H1 (cell line): ENCODE measurements around the gene VTN. TPM values are rescaled to one million over a fixed set of nuclear protein-coding genes. Genes with fewer than 3 reads are reported as not detected.
A peak's percentile ranks its signal among the peaks of the same experiment; 100 is the strongest.

Source experiments
- CTCF ChIA-PET: fragments of 300-600 bp; sonication (Branson Sonifier 250); formaldehyde crosslinking; loops from one replicate; lab custom pipeline; 2021; ENCODE audit not compliant: partially characterized antibody; lab: Charles Lee
- POLR2A ChIA-PET: fragments of 300-600 bp; sonication (Branson Sonifier 250); formaldehyde crosslinking; loops from one replicate; lab custom pipeline; 2021; ENCODE audit warnings: inconsistent platforms; ENCODE audit not compliant: partially characterized antibody; lab: Charles Lee
- DNase-seq, 2 experiments: peaks; one replicate each; pipeline versions ENCODE4 v3.0.0 to v3.0.0-alpha.2; 2010 to 2022; ENCODE audit warnings: low spot score in 2 of 2, low read depth in 1 of 2, mixed read lengths in 1 of 2
- FAIRE-seq: peaks from 2 replicates; lab custom pipeline; 2011; peaks lifted over from hg19 to GRCh38; lab: Jason Lieb, UNC
- H2AFZ ChIP-seq: 2 replicates; pipeline ENCODE4 v1.8.1; 2012; ENCODE audit warnings: low read length, inconsistent platforms
- H2AK5ac ChIP-seq: 2 replicates; pipeline ENCODE4 v1.6.1; 2013; ENCODE audit warnings: low read depth, low read length
- H2BK120ac ChIP-seq: replicated peaks from 2 replicates; pipeline ENCODE3; 2013; ENCODE audit warnings: low read depth, low read length, inconsistent platforms
- H2BK12ac ChIP-seq: 2 replicates; pipeline ENCODE4 v1.6.1; 2013; ENCODE audit warnings: low read depth, low read length
- H2BK15ac ChIP-seq: 2 replicates; pipeline ENCODE4 v1.6.1; 2013; ENCODE audit warnings: low read length
- H2BK20ac ChIP-seq: 2 replicates; pipeline ENCODE4 v1.6.1; 2013; ENCODE audit warnings: low read length
- H2BK5ac ChIP-seq: 2 replicates; pipeline ENCODE4 v1.6.1; 2013; ENCODE audit warnings: low read depth, low read length
- H3K14ac ChIP-seq: 2 replicates; pipeline ENCODE4 v1.6.1; 2013; ENCODE audit warnings: inconsistent platforms; ENCODE audit not compliant: insufficient read length
- H3K18ac ChIP-seq: 2 replicates; pipeline ENCODE4 v1.6.1; 2013; ENCODE audit warnings: low read length; ENCODE audit errors: extremely low read depth
- H3K23ac ChIP-seq: 2 replicates; pipeline ENCODE4 v1.6.1; 2013; ENCODE audit warnings: inconsistent platforms; ENCODE audit not compliant: insufficient read length
- H3K23me2 ChIP-seq: 2 replicates; pipeline ENCODE4 v1.6.1; 2013; ENCODE audit warnings: low read depth, low read length
- H3K27ac ChIP-seq: 2 replicates; pipeline ENCODE4 v1.6.1; 2011; ENCODE audit warnings: low read depth, low read length, inconsistent platforms
- H3K27me3 ChIP-seq, 4 experiments: replicated peaks in 1 of 4; 1 replicate in 1 of 4; 2 replicates in 3 of 4; pipeline versions ENCODE4 v1.6.1 to v1.8.1; 2011 to 2013; ENCODE audit warnings: low read length in 3 of 4, mild to moderate bottlenecking in 3 of 4, inconsistent platforms in 2 of 4, mixed read lengths in 2 of 4, moderate library complexity in 1 of 4; ENCODE audit not compliant: control insufficient read depth in 3 of 4, insufficient read depth in 3 of 4; ENCODE audit errors: extremely low read depth in 1 of 4
- H3K36me3 ChIP-seq, 4 experiments: 2 replicates each; pipeline versions ENCODE4 v1.6.1 to v1.8.1; 2011 to 2013; ENCODE audit warnings: mild to moderate bottlenecking in 4 of 4, low read length in 3 of 4, moderate library complexity in 2 of 4, control low read depth in 1 of 4, inconsistent platforms in 1 of 4; ENCODE audit not compliant: insufficient read depth in 4 of 4, control insufficient read depth in 2 of 4
- H3K4ac ChIP-seq: replicated peaks from 2 replicates; pipeline ENCODE3; 2013; ENCODE audit warnings: low read length, low read depth, mixed read lengths, inconsistent platforms; ENCODE audit not compliant: insufficient read length
- H3K4me1 ChIP-seq, 4 experiments: replicated peaks in 1 of 4; 1 replicate in 1 of 4; 2 replicates in 3 of 4; pipeline versions ENCODE4 v1.6.1 to v1.8.1; 2011 to 2013; ENCODE audit warnings: low read length in 3 of 4, inconsistent platforms in 2 of 4, mixed read lengths in 1 of 4; ENCODE audit not compliant: insufficient read depth in 4 of 4, control insufficient read depth in 3 of 4
- H3K4me2 ChIP-seq, 2 experiments: 2 replicates each; pipeline versions ENCODE4 v1.6.1 to v1.8.1; 2011 to 2013; ENCODE audit warnings: low read depth in 2 of 2, low read length in 2 of 2, control low read depth in 1 of 2, inconsistent platforms in 1 of 2, mild to moderate bottlenecking in 1 of 2; ENCODE audit not compliant: insufficient read depth in 1 of 2
- H3K4me3 ChIP-seq, 4 experiments: fragments of 200-600, 300-600 bp in 1 of 4; sonication (generic), shearing (Covaris generic), sonication (Bioruptor Twin) in 1 of 4; 2 replicates each; pipeline versions ENCODE4 v1.5.1 to v1.8.1; 2011 to 2016; ENCODE audit warnings: low read length in 4 of 4, low read depth in 3 of 4, control low read depth in 2 of 4, inconsistent platforms in 2 of 4, mild to moderate bottlenecking in 2 of 4, mixed read lengths in 1 of 4, moderate library complexity in 1 of 4; ENCODE audit not compliant: insufficient read depth in 2 of 4; ENCODE audit errors: extremely low read depth in 1 of 4
- H3K56ac ChIP-seq: replicated peaks from 2 replicates; pipeline ENCODE3; 2013; ENCODE audit warnings: low read depth, mild to moderate bottlenecking, mixed read lengths, low read length, inconsistent platforms; ENCODE audit not compliant: insufficient read length
- H3K79me1 ChIP-seq: 2 replicates; pipeline ENCODE4 v1.6.1; 2013; ENCODE audit warnings: low read depth, low read length, control low read depth
- H3K79me2 ChIP-seq, 2 experiments: 2 replicates each; pipeline versions ENCODE4 v1.6.1 to v1.8.1; 2012 to 2013; ENCODE audit warnings: low read length in 2 of 2, mild to moderate bottlenecking in 2 of 2, inconsistent platforms in 1 of 2; ENCODE audit not compliant: insufficient read depth in 2 of 2, control insufficient read depth in 1 of 2
- H3K9ac ChIP-seq, 4 experiments: replicated peaks in 1 of 4; 1 replicate in 1 of 4; 2 replicates in 3 of 4; pipeline versions ENCODE4 v1.6.1 to v1.8.1; 2011 to 2013; ENCODE audit warnings: low read depth in 3 of 4, low read length in 3 of 4, control low read depth in 2 of 4, mild to moderate bottlenecking in 2 of 4, moderate library complexity in 2 of 4, inconsistent platforms in 1 of 4; ENCODE audit errors: extremely low read depth in 1 of 4
- H3K9me3 ChIP-seq, 2 experiments: 2 replicates each; pipeline versions ENCODE4 v1.6.1 to v1.8.1; 2012 to 2013; ENCODE audit warnings: mild to moderate bottlenecking in 2 of 2, moderate library complexity in 2 of 2, control low read depth in 1 of 2, inconsistent platforms in 1 of 2, low read depth in 1 of 2, low read length in 1 of 2, mixed read lengths in 1 of 2; ENCODE audit not compliant: insufficient read depth in 2 of 2
- H4K20me1 ChIP-seq, 2 experiments: replicated peaks in 1 of 2; 2 replicates each; pipeline versions ENCODE3 to v1.8.1; 2011 to 2013; ENCODE audit warnings: inconsistent platforms in 2 of 2, low read length in 2 of 2, mild to moderate bottlenecking in 1 of 2; ENCODE audit not compliant: insufficient read depth in 2 of 2, control insufficient read depth in 1 of 2
- H4K5ac ChIP-seq: 2 replicates; pipeline ENCODE4 v1.6.1; 2013; ENCODE audit warnings: low read length, low read depth, mixed read lengths, inconsistent platforms; ENCODE audit not compliant: insufficient read length
- H4K8ac ChIP-seq: 2 replicates; pipeline ENCODE4 v1.8.0; 2013; ENCODE audit warnings: mild to moderate bottlenecking, moderate library complexity, low read length, inconsistent platforms; ENCODE audit not compliant: insufficient read depth; ENCODE audit errors: extremely low read depth
- H4K91ac ChIP-seq: replicated peaks from 2 replicates; pipeline ENCODE3; 2013; ENCODE audit warnings: low read length, mixed read lengths, inconsistent platforms; ENCODE audit not compliant: insufficient read length
- ATF3 ChIP-seq: IDR thresholded peaks from 2 replicates; pipeline ENCODE4 v1.6.1; 2011; ENCODE audit warnings: low read depth, mild to moderate bottlenecking, low read length; ENCODE audit not compliant: insufficient read depth
- WGBS, 2 experiments: shearing (Covaris generic) in 1 of 2; methylation state at CpG; one replicate each; pipeline versions ENCODE4 v1.1.6 to v1.1.7; 2013 to 2015; ENCODE audit warnings: low lambda C conversion rate in 2 of 2, mixed read lengths in 2 of 2, inconsistent platforms in 1 of 2, low coverage in 1 of 2, missing lambda C conversion rate in 1 of 2; ENCODE audit not compliant: insufficient replicate concordance in 2 of 2, insufficient coverage in 1 of 2, insufficient read length in 1 of 2; ENCODE audit errors: extremely low coverage in 1 of 2, missing lambda C conversion rate in 1 of 2; 5-methylcytosine and 5-hydroxymethylcytosine counted together
- polyA plus RNA-seq, 7 experiments: library from polyadenylated mRNA; depleted of rRNA in 3 of 7; stranded (reverse) in 5 of 7; unstranded in 2 of 7; fragments of >200 nt in 5 of 7; fragments of 200-250 nt in 2 of 7; gene quantifications; 1 replicate in 5 of 7; 2 replicates in 1 of 7; 4 replicates in 1 of 7; pipeline versions ENCODE4 v1.2.1 to v1.2.3, GENCODE V29; 2011 to 2013; ENCODE audit warnings: missing spikeins in 2 of 7, mixed read lengths in 2 of 7
- total RNA-seq: library from RNA; stranded (reverse); fragmentation: NEBNext Ultra II Directional; extraction: Animal tissue kit (Norgen Biotek cat#: 25700); gene quantifications from 2 replicates; pipeline ENCODE4 v1.2.1, GENCODE V29; 2021

Gene VTN
- total and polyA plus RNA-seq, 2 of the 8 experiments (the other 6 are each of a cell fraction or from before 2014, with no cell fraction given): 0.18 TPM; not detected in 1

- H4K20me1 ChIP-seq: no peaks in the 10 kb centered on the region
- TF ChIP-seq ATF3: no peak
- no peak overlapping the region for H3K4me3 ChIP-seq
- no peaks in the 10 kb centered on the region for H3K36me3 ChIP-seq
- ChIA-PET CTCF (no interaction called here), POLR2A (no interaction called here)
- H3K79me2 ChIP-seq: no peaks in the 10 kb centered on the region
- peaks cover 2 to 20% (median 14%) of the 10 kb centered on the region in 4 experiments for H3K27me3 ChIP-seq
- no peak overlapping the region for H3K18ac ChIP-seq
- no peak overlapping the region for H2BK5ac ChIP-seq
- H2AFZ ChIP-seq: no peak overlapping the region
- no peak overlapping the region for H2BK20ac ChIP-seq
- H3K9ac ChIP-seq: no peak overlapping the region
- H3K4me2 ChIP-seq: peak overlapping the region in 1 of 2 experiments; percentile 44; a peak in 3 of 4 replicates
- H3K4ac ChIP-seq: no peak overlapping the region
- no peaks in the 10 kb centered on the region for H3K79me1 ChIP-seq
- no peak overlapping the region for H4K8ac ChIP-seq
- H4K91ac ChIP-seq: no peak overlapping the region
- no peak overlapping the region for H2BK12ac ChIP-seq
- FAIRE-seq (no peak), DNase-seq (no peak)
- H3K14ac ChIP-seq: no peak overlapping the region
- no peak overlapping the region for H2AK5ac ChIP-seq
- no peaks in the 10 kb centered on the region for H3K9me3 ChIP-seq
- no peak overlapping the region for H3K23ac ChIP-seq
- no peaks in the 10 kb centered on the region for H3K23me2 ChIP-seq
- H3K56ac ChIP-seq: no peak overlapping the region
- no peak overlapping the region for H3K27ac ChIP-seq
- no peak overlapping the region for H4K5ac ChIP-seq
- no peak overlapping the region for H2BK120ac ChIP-seq
- 43% methylated on average over 3 of the region's 3 CpGs; no CpG with 5 or more reads in 1 of the 2 experiments for WGBS, 2 experiments
- no peak overlapping the region for H2BK15ac ChIP-seq
- peaks cover 10 to 22% (median 16%) of the 10 kb centered on the region in 4 experiments for H3K4me1 ChIP-seq
Observed at GRCh38 chr17:28412099-28412498, 42.0 kb upstream of the VTN start.
